Effector memory CD4-positive, alpha-beta T cell (primary cell): Measurements from ENCODE around the gene KCNH3.
"Not testable (repeated sequence)": the region's sequence is repeated elsewhere in the genome, so short reads cannot be mapped to it uniquely, and the experiment has no call there.

Experiments used
- DNase-seq, 3 donors: peaks; one replicate each; pipeline ENCODE4 v3.0.0-alpha.2; 2020
- H3K27ac ChIP-seq: 2 replicates; pipeline ENCODE4 v1.7.0; 2013; ENCODE audit warnings: mild to moderate bottlenecking, low read length, moderate library complexity; ENCODE audit not compliant: insufficient read depth, poor library complexity, severe bottlenecking
- H3K27me3 ChIP-seq: replicated peaks from 2 replicates; pipeline ENCODE4 v1.7.0; 2013; ENCODE audit warnings: mild to moderate bottlenecking, low read length; ENCODE audit not compliant: insufficient read depth, control insufficient read depth, poor library complexity, severe bottlenecking
- H3K36me3 ChIP-seq: 2 replicates; pipeline ENCODE4 v1.7.0; 2013; ENCODE audit warnings: mild to moderate bottlenecking, low read length, moderate library complexity; ENCODE audit not compliant: control insufficient read depth, insufficient read depth
- H3K4me1 ChIP-seq: 2 replicates; pipeline ENCODE4 v1.7.0; 2013; ENCODE audit warnings: low read length, mild to moderate bottlenecking; ENCODE audit not compliant: control insufficient read depth, insufficient read depth, poor library complexity, severe bottlenecking
- H3K4me3 ChIP-seq: 2 replicates; pipeline ENCODE4 v1.7.0; 2013; ENCODE audit warnings: low read length, low read depth, mild to moderate bottlenecking; ENCODE audit not compliant: insufficient read depth, poor library complexity, severe bottlenecking
- H3K9me3 ChIP-seq: 2 replicates; pipeline ENCODE4 v1.7.0; 2013; ENCODE audit warnings: mild to moderate bottlenecking, low read length, moderate library complexity; ENCODE audit not compliant: control insufficient read depth

The KCNH3 gene

DNA sequence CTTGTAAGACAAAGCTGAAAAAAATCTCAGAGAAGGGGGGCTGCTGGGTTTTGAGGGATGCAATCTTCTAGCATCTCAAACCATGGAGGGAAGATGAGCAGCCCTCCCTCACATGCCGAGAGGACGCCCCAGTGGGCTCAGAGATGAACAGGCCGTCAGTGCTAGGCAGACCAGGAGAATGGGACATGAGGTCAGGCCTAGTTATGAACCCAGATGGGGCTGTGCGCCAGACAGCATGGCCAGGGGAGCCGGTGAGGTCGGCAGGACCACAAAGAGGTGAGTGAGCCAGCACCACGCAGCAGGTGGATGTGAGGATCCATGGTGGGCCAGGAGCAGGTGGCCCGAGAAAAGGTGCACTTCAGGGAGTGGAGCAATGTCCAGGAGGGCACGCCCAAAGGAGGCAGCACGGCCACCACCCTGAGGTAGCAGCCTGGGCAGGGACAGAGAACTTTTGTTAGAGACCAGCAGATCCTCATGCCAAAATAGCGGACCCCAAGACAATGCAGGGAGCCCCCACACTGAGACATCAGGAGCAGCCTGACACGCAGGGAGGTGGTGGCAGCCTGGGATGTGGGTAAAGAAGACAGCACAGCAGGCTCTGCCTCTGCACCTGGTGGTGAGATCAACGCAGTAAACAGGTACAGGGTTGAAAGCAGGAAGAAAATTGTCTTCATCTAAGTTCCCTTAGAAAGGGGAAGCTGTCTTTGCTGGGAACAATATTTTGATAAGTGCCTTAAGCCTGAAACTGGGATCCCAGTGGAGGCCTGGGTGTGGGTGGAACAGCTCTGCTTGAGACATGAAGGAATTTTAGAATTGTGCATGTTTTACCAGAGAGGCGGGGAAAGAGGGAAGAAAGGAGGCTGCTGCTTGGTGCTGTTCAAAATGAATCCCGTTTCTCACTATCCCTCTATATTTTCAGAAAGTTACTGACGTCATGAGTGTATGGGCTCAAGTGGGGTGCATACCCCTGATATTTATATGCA, 46.9 kb downstream of the KCNH3 start:
- DNase-seq: no peak
- peaks cover 19% of the 10 kb centered on the region for H3K36me3 ChIP-seq
- no peaks in the 10 kb centered on the region for H3K4me1 ChIP-seq
- no peaks in the 10 kb centered on the region for H3K9me3 ChIP-seq
- no peaks in the 10 kb centered on the region for H3K27me3 ChIP-seq
- no peak overlapping the region for H3K27ac ChIP-seq
- H3K4me3 ChIP-seq: no peak overlapping the region

DNA sequence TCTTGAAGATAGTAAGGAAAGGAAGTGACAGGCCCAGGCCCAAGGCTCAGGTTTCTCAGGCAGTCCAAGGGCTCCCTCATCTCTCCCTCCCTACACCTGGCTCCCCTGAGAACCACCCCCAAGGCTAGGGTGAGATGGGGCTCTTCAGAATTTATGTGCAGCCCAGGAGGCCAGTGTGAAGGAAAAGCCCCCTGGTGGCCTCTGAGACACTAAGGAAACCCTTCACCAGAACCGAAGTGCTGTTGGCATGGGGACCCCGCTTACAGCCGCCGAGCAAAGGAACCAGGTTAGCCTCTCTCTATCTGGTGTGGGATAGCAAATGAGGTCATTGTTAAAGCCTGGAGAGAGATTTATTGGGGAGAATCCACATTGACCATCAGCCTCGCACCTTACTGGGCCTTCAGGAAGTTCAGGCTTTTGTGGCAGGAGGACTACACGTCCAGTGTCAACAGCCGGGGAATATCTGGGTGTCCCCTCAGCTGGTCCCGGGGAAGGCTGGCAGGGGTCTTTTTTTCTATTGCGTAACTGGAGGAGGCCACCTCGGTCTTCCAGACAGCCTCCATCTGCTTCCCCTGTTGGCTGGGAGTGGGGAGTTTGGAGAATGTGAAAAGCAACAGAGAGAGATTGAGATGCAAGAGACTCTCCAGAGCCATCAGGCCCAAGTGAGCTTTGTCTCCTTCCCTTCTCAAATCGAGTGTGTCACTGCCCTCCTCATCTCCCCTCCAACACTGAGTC, 48.5 kb downstream of the KCNH3 start:
- DNase-seq: no peak
- Histone ChIP-seq H3K36me3 (peaks cover 19% of the 10 kb centered on the region), H3K9me3 (no peaks in the 10 kb centered on the region), H3K4me3 (no peak overlapping the region), H3K27ac (no peak overlapping the region), H3K4me1 (no peaks in the 10 kb centered on the region), H3K27me3 (no peaks in the 10 kb centered on the region)

DNA sequence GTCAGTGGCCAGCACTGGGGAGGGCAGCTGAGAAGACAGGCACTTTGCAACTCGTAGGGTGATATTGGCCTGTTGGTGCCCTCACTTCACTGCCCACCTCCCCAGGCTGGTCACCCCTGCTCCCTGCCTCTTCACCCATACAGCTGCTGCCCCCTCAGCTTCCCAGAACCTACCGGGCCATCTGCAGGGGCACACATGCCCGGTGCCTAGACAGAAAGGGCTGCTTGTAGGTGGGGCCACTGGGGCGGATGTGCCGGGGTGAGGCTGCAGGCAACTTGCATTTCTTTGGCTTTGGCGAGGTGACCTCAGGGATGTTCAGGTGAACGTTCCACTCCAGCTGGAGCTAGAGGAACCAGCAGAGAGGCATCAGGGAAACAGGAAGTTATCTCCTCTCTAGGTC, 49.5 kb downstream of the KCNH3 start:
- H3K4me3 ChIP-seq: no peak overlapping the region
- no peak for DNase-seq
- peaks cover 15% of the 10 kb centered on the region for H3K36me3 ChIP-seq
- no peak overlapping the region for H3K27ac ChIP-seq
- H3K4me1 ChIP-seq: no peaks in the 10 kb centered on the region
- H3K9me3 ChIP-seq: no peaks in the 10 kb centered on the region
- no peaks in the 10 kb centered on the region for H3K27me3 ChIP-seq

GRCh38 chr12:49588721-49589516, 50.1 kb downstream of the KCNH3 start:
- Histone ChIP-seq H3K4me3 (no peak overlapping the region), H3K4me1 (no peaks in the 10 kb centered on the region), H3K27ac (no peak overlapping the region), H3K36me3 (peaks cover 9% of the 10 kb centered on the region), H3K27me3 (no peaks in the 10 kb centered on the region), H3K9me3 (no peaks in the 10 kb centered on the region)
- DNase-seq: no peak

DNA sequence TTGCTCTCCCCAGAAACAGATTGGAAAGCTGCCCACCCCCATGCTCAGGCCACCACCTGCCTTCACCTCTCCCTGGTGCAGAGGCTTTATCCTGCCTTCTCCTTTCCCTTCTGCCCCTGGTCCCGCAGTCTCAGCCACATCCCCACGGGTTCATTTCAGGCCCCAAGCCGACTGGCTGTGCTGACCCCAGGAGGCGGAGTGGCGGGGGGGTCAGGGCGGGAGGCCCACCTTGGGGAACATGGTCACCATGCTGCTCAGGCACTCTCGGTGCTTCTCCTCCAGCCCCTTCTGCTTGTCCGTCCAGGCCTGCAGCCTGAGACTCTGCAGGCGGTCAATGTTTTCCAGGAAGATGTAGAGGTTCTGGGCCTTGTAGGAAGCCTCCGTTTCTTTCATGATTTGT, 59.7 kb downstream of the KCNH3 start:
- Histone ChIP-seq H3K9me3 (no peaks in the 10 kb centered on the region), H3K27ac (no peak overlapping the region), H3K27me3 (no peaks in the 10 kb centered on the region), H3K4me3 (no peak overlapping the region), H3K4me1 (no peaks in the 10 kb centered on the region), H3K36me3 (no peaks in the 10 kb centered on the region)
- no peak for DNase-seq

GRCh38 chr12:49599961-49600360, 61.1 kb downstream of the KCNH3 start:
- Histone ChIP-seq H3K9me3 (no peaks in the 10 kb centered on the region), H3K4me1 (no peaks in the 10 kb centered on the region), H3K27me3 (no peaks in the 10 kb centered on the region), H3K36me3 (no peaks in the 10 kb centered on the region), H3K4me3 (no peak overlapping the region), H3K27ac (no peak overlapping the region)
- DNase-seq: no peak

DNA sequence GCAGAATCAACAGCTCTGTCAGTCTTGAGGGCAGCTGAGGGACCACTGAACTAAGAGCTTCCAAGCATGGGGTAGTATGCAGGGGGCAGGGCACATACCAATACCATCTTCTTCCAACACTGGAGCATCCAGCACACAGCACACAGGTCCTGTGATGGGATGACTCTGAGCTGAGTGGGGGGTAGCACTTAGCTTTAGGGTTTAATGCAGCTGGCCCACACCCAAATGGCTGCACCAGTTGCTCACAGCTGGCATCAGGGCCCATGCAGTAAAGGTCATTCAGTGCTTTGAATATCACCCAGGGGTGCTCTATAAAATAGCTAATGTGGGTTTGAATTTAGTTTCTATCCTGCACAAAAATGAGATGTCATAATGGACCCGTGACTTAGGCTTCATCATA, 64.9 kb downstream of the KCNH3 start:
- DNase-seq: no peak
- no peaks in the 10 kb centered on the region for H3K4me1 ChIP-seq
- no peaks in the 10 kb centered on the region for H3K27me3 ChIP-seq
- H3K36me3 ChIP-seq: no peaks in the 10 kb centered on the region
- no peak overlapping the region for H3K4me3 ChIP-seq
- no peaks in the 10 kb centered on the region for H3K9me3 ChIP-seq
- H3K27ac ChIP-seq: no peak overlapping the region

DNA sequence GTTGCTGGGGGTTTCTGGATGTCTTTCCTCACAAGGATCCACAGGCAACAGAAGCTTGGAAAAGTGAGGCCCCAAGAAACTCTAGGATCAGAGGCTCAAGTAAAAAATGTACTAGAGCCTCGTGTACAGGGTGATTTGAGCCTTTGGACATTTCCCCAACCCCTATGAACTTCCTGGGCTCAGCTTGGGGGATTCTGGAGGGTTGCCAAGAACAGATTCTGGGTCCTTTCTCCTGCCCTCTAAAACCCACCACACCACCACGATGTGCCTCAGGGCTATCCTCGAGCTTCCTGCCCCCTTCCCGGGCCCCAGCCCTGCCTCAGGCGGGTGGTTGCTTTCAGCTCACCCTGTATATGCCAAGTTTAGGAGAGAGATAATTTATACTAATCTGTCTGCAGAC, 66.0 kb downstream of the KCNH3 start:
- H3K9me3 ChIP-seq: no peaks in the 10 kb centered on the region
- H3K4me3 ChIP-seq: no peak overlapping the region
- DNase-seq: no peak
- no peaks in the 10 kb centered on the region for H3K4me1 ChIP-seq
- no peaks in the 10 kb centered on the region for H3K27me3 ChIP-seq
- no peaks in the 10 kb centered on the region for H3K36me3 ChIP-seq
- H3K27ac ChIP-seq: no peak overlapping the region

GRCh38 chr12:49605539-49605938, 66.7 kb downstream of the KCNH3 start, which contains the start of gene FAM186B:
TSS of gene FAM186B (minus strand) at chr12:49605639. CDS start at chr12:49605477, 162 bp downstream.
- H3K27ac ChIP-seq, H3K36me3 ChIP-seq, DNase-seq, H3K4me1 ChIP-seq, H3K4me3 ChIP-seq, H3K27me3 ChIP-seq, H3K9me3 ChIP-seq: not testable (repeated sequence)
